Measurements from ENCODE around the gene RPA3. TPM values are rescaled to one million over a fixed set of nuclear protein-coding genes. Genes with fewer than 3 reads are reported as not detected.

Gene RPA3
- total and polyA plus RNA-seq, 2 of the 13 experiments (the other 11 are each of a cell fraction or from before 2014, with no cell fraction given): 38.3 to 154 TPM

GRCh38 chr7:7640221-7641128 is 77.9 kb downstream of the RPA3 start, which contains the start of gene UMAD1 (continued):
- TF ChIP-seq ZNF644 (CRISPR knock-in tag; IDR thresholded peaks at IDR 0.05; ENCODE audit: low read depth) (peak; percentile 81), TBX2 (CRISPR knock-in tag; IDR thresholded peaks at IDR 0.05; ENCODE audit: borderline replicate concordance) (peak; percentile 79), ZNF550 (CRISPR knock-in tag; IDR thresholded peaks at IDR 0.05; ENCODE audit: borderline replicate concordance) (no peak), SOX5 (CRISPR knock-in tag; IDR thresholded peaks at IDR 0.05; ENCODE audit: borderline replicate concordance) (0 out of 2 replicates have a peak, but pooled peaks have one; percentile 10), ZSCAN9 (CRISPR knock-in tag; IDR thresholded peaks at IDR 0.05; ENCODE audit: borderline replicate concordance) (no peak; the same call in 1 of the 2 replicates), AHDC1 (CRISPR knock-in tag; IDR thresholded peaks at IDR 0.05; ENCODE audit: borderline replicate concordance) (peak; percentile 24; the same call in 1 of the 2 replicates), TP53 (CRISPR knock-in tag; conservative IDR thresholded peaks at IDR 0.05) (no peak; the same call in 1 of the 2 replicates), ZNF24 (IDR thresholded peaks at IDR 0.05) (no peak), CEBPG (CRISPR knock-in tag; IDR thresholded peaks at IDR 0.05) (no peak), ZFP62 (CRISPR knock-in tag; IDR thresholded peaks at IDR 0.05) (no peak), CENPX (CRISPR knock-in tag; IDR thresholded peaks at IDR 0.05) (no peak), ZNF567 (CRISPR knock-in tag; IDR thresholded peaks at IDR 0.05; ENCODE audit: borderline replicate concordance) (no peak), NCOA5 (CRISPR knock-in tag; IDR thresholded peaks at IDR 0.05) (no peak), RFXAP (CRISPR knock-in tag; IDR thresholded peaks at IDR 0.05; ENCODE audit: borderline replicate concordance) (peak; percentile 95), EHMT2 (IDR thresholded peaks at IDR 0.05; ENCODE audit: borderline replicate concordance, low read depth, low read length) (no peak)
- TF ChIP-seq, protein P1, sequence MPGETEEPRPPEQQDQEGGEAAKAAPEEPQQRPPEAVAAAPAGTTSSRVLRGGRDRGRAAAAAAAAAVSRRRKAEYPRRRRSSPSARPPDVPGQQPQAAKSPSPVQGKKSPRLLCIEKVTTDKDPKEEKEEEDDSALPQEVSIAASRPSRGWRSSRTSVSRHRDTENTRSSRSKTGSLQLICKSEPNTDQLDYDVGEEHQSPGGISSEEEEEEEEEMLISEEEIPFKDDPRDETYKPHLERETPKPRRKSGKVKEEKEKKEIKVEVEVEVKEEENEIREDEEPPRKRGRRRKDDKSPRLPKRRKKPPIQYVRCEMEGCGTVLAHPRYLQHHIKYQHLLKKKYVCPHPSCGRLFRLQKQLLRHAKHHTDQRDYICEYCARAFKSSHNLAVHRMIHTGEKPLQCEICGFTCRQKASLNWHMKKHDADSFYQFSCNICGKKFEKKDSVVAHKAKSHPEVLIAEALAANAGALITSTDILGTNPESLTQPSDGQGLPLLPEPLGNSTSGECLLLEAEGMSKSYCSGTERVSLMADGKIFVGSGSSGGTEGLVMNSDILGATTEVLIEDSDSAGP (CRISPR knock-in tag; IDR thresholded peaks at IDR 0.05; ENCODE audit: borderline replicate concordance): peak; percentile 87
- TF ChIP-seq, protein P2, sequence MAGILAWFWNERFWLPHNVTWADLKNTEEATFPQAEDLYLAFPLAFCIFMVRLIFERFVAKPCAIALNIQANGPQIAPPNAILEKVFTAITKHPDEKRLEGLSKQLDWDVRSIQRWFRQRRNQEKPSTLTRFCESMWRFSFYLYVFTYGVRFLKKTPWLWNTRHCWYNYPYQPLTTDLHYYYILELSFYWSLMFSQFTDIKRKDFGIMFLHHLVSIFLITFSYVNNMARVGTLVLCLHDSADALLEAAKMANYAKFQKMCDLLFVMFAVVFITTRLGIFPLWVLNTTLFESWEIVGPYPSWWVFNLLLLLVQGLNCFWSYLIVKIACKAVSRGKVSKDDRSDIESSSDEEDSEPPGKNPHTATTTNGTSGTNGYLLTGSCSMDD (CRISPR knock-in tag; IDR thresholded peaks at IDR 0.05): no peak
- TF ChIP-seq, protein P3, sequence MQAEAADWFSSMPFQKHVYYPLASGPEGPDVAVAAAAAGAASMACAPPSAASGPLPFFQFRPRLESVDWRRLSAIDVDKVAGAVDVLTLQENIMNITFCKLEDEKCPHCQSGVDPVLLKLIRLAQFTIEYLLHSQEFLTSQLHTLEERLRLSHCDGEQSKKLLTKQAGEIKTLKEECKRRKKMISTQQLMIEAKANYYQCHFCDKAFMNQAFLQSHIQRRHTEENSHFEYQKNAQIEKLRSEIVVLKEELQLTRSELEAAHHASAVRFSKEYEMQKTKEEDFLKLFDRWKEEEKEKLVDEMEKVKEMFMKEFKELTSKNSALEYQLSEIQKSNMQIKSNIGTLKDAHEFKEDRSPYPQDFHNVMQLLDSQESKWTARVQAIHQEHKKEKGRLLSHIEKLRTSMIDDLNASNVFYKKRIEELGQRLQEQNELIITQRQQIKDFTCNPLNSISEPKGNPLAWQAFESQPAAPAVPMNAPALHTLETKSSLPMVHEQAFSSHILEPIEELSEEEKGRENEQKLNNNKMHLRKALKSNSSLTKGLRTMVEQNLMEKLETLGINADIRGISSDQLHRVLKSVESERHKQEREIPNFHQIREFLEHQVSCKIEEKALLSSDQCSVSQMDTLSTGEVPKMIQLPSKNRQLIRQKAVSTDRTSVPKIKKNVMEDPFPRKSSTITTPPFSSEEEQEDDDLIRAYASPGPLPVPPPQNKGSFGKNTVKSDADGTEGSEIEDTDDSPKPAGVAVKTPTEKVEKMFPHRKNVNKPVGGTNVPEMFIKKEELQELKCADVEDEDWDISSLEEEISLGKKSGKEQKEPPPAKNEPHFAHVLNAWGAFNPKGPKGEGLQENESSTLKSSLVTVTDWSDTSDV (CRISPR knock-in tag; IDR thresholded peaks at IDR 0.05): 0 out of 2 replicates have a peak, but pooled peaks have one; percentile 38

Measured in HepG2 (cell line).